ENCODE data around the gene LRRIQ4.

Gene LRRIQ4

DNA sequence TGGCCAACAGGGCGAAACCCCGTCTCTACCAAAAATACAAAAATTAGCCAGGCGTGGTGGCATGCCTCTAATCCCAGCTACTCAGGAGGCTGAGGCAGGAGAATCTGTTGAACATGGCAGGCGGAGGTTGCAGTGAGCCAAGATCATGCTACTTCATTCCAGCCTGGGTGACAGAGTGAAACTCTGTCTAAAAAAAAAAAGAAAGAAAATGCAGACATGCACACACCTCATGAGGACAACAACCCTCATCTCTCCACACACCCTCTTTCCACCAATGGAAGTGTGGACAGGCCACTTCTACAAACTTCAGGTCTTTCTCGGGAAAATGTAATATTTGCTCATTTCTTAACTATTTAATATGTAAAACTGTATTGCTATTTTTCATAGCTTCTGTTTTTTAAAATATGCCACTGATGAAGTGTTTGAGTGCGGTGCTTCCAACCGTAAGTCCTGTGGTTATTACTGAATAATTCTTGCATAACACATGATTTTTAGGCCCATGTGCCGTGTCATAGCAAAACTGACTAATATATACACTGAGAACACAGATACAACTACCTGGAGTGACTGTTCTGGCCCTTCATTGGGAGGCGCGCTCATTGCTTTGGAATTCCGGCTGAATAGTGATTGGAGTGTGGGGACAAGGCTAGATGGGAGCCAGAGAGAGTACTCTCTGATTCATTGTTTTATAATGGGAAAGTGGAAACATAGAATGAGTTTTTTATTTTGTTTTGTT is 34.0 kb downstream of the LRRIQ4 start:
- no peak overlapping the region for H3K27ac ChIP-seq
- TF ChIP-seq, protein P1, sequence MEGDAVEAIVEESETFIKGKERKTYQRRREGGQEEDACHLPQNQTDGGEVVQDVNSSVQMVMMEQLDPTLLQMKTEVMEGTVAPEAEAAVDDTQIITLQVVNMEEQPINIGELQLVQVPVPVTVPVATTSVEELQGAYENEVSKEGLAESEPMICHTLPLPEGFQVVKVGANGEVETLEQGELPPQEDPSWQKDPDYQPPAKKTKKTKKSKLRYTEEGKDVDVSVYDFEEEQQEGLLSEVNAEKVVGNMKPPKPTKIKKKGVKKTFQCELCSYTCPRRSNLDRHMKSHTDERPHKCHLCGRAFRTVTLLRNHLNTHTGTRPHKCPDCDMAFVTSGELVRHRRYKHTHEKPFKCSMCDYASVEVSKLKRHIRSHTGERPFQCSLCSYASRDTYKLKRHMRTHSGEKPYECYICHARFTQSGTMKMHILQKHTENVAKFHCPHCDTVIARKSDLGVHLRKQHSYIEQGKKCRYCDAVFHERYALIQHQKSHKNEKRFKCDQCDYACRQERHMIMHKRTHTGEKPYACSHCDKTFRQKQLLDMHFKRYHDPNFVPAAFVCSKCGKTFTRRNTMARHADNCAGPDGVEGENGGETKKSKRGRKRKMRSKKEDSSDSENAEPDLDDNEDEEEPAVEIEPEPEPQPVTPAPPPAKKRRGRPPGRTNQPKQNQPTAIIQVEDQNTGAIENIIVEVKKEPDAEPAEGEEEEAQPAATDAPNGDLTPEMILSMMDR (conservative IDR thresholded peaks at IDR 0.05) = no peak

DNA sequence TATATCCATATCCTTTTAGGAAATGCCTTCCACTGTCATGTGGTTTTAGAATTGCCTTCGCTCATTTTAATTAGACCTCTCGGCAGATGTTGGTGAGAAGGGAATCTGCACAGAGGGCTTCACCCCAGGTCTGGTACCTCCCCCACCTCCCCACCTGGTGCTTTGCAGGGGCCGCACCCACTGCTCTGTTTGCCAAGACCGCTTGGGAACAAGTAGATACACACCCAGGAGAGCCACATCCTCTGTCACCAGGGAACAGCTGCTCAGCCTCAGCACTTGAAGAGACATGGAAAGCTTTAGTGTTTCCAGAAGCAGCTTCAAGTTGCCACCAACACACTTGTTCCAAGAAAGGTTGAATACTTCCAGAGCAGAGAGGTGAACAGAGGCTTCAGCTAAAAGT is 35.2 kb downstream of the LRRIQ4 start:
- TF ChIP-seq, protein P1 (conservative IDR thresholded peaks at IDR 0.05) = no peak
- H3K27ac ChIP-seq = no peak overlapping the region

DNA sequence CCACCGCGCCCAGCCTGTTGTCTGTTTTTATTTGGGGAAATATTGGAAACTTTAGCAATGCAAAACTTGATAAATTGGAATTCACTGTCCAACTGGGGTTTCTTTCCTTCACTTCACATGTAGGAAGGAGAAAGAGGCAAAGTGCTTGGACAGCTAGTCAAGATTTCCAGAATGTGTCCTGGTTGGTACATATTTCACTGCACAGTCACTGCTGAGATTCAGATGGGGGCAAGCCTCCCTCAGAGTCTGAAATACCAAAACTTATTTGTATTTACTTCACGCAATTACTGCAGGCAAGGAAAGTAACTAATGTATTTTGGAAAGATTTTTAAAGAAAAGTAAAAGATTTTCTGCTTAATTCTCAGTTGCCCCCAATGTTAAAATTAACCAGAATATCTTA is 36.1 kb downstream of the LRRIQ4 start:
- H3K27ac ChIP-seq = no peak overlapping the region
- TF ChIP-seq, protein P1 (conservative IDR thresholded peaks at IDR 0.05) = no peak

DNA sequence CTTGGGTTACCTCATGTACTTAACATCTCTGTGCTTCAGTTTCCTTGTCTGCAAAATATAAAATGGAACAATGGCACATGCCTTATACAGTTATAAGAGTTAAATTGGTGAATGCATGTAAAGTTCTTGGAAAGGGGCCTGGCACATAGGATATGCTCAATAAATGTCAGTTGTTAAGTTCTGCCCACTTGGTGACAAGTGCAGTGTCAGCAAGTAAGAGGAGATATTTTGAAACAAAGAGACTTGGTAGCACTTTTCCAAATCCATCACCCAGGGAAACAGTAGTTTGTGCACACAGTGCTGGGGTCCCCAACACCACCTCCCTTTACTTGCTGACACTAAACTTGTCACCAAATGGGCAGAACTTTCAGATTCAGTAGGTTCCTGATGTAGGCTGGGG is 37.9 kb downstream of the LRRIQ4 start:
- TF ChIP-seq, protein P1 (conservative IDR thresholded peaks at IDR 0.05) = no peak
- no peak overlapping the region for H3K27ac ChIP-seq

DNA sequence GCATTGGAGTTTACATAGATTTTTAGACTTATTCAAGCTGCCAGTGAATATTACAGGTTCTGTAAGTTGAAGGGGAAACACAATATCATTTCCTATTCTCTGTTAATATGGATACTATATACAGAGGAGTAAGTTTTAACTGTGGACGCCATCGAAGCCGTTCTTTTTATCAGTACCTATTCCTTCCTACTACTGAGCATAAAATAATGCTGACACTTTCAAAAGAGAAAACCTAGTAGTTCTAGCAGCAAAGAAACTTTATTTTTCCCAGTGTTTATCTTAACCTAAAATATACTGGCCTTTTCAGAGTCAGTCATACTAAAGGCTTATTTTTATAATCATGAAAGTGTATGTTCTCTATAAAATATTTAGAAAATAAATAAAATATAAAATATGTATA is 42.8 kb downstream of the LRRIQ4 start:
- TF ChIP-seq, protein P1 (conservative IDR thresholded peaks at IDR 0.05) = no peak
- no peak overlapping the region for H3K27ac ChIP-seq

DNA sequence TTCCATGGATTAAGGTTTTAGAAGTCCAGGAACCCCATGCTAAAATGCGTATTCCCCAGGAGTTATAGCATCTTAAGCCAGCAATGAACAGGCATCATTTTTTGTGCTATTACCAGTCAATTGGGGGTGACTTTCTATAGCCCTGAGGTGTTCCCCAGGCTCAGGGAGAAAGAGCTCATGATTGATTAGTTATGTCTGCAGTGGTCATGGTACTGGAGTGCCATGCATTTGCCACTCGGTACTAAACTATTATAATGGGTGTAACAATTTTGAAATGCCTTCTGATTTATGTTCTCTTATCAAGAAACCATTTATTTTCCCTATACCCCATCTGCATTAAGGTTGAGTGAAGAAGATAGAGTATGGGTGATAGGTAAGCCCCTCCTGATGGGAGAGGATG is 45.1 kb downstream of the LRRIQ4 start:
- TF ChIP-seq, protein P1 (conservative IDR thresholded peaks at IDR 0.05) = no peak
- no peak overlapping the region for H3K27ac ChIP-seq

DNA sequence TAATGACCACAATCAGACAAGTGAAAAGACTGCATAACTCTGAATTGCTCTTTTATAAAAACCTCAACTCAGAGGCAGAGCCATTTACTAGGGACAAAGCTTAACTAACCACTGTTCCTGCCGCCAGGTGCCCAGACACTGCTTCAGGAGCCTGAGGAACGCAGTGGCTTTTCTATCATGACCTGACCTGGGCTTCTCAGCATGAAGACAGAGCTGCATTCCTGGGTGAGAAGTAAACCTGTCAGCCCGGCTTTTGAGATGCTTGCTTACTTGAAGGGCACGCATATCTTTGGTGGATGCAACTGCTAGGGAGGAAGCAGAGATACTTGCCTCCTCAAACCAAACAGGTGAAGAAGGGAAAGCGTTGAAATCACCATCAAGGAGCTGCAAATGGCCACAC is 49.2 kb downstream of the LRRIQ4 start:
- no peak overlapping the region for H3K27ac ChIP-seq
- TF ChIP-seq, protein P1 (conservative IDR thresholded peaks at IDR 0.05) = no peak
